HCT116 (cell line): ENCODE measurements around the gene TTC24. TPM values are rescaled to one million over a fixed set of nuclear protein-coding genes. Genes with fewer than 3 reads are reported as not detected.

Experiments
- ATAC-seq: fragments of 200-7000 bp; cut with Tn5 transposase; 2 replicates; pipeline ENCODE4 v1.9.1; 2020; ENCODE audit warnings: mild to moderate bottlenecking, moderate library complexity
- BruUV-seq: library from RNA; stranded (reverse); fragments of 400-500 nt; replicated peaks from 2 replicates; lab custom pipeline; 2021; lab: Mats Ljungman, UMichigan
- CTCF ChIA-PET: fragments of 300-600 bp; sonication (Branson Sonifier 250); formaldehyde crosslinking; loops from one replicate; lab custom pipeline; 2021; ENCODE audit warnings: antibody characterized with exemption; lab: Charles Lee
- POLR2A ChIA-PET: fragments of 300-600, 350-600 bp; sonication (Branson Sonifier 250); formaldehyde crosslinking; loops from one replicate; lab custom pipeline; 2021; ENCODE audit warnings: antibody characterized with exemption; lab: Charles Lee
- RAD21 ChIA-PET, 2 experiments: fragments of 300-600 bp; sonication (Branson Sonifier 250); formaldehyde crosslinking; loops; one replicate each; lab custom pipeline; 2023; ENCODE audit warnings: low total read pairs in 2 of 2; ENCODE audit not compliant: uncharacterized antibody in 2 of 2, unreplicated experiment in 2 of 2, low non-redundant PET in 1 of 2; lab: Charles Lee
- DNase-seq: peaks from one replicate; pipeline ENCODE4 v3.0.0-alpha.2; 2010; ENCODE audit warnings: low read depth, low spot score
- H2AFZ ChIP-seq: fragments of 200-600 bp; shearing (Covaris generic), sonication (generic); 2 replicates; pipeline ENCODE4 v1.6.1; 2017; ENCODE audit warnings: low read depth, mixed run types, mixed read lengths, antibody characterized with exemption, low read length; ENCODE audit not compliant: poor library complexity, severe bottlenecking
- H3K27ac ChIP-seq: 2 replicates; pipeline ENCODE4 v1.5.1; 2012; ENCODE audit warnings: low read depth, low read length
- H3K27me3 ChIP-seq: fragments of 200-600 bp; sonication (generic); 2 replicates; pipeline ENCODE4 v1.6.1; 2016; ENCODE audit warnings: mixed run types, low read length, mixed read lengths; ENCODE audit not compliant: insufficient read depth
- H3K36me3 ChIP-seq, 2 experiments: fragments of 200-500 bp in 1 of 2; fragments of 200-600 bp in 1 of 2; sonication (Bioruptor generic) in 1 of 2; sonication (generic) in 1 of 2; 2 replicates each; pipeline versions ENCODE4 v1.5.1 to v1.6.1; 2014 to 2016; ENCODE audit warnings: low read length in 2 of 2, inconsistent platforms in 1 of 2, mixed read lengths in 1 of 2, mixed run types in 1 of 2; ENCODE audit not compliant: insufficient read depth in 2 of 2, control insufficient read depth in 1 of 2
- H3K4me1 ChIP-seq, 2 experiments: fragments of 200-600 bp in 1 of 2; sonication (generic) in 1 of 2; 2 replicates each; pipeline versions ENCODE4 v1.5.1 to v1.6.1; 2012 to 2017; ENCODE audit warnings: low read length in 2 of 2, inconsistent platforms in 1 of 2, mild to moderate bottlenecking in 1 of 2, mixed read lengths in 1 of 2, mixed run types in 1 of 2, moderate library complexity in 1 of 2; ENCODE audit not compliant: insufficient read depth in 2 of 2, control insufficient read depth in 1 of 2
- H3K4me2 ChIP-seq: fragments of 200-600 bp; sonication (generic); 2 replicates; pipeline ENCODE4 v1.6.1; 2017; ENCODE audit warnings: mixed run types, low read length, mixed read lengths
- H3K4me3 ChIP-seq, 2 experiments: fragments of 200-600 bp in 1 of 2; sonication (generic) in 1 of 2; replicated peaks in 1 of 2; 2 replicates each; pipeline ENCODE4 v1.5.1; 2011 to 2016; ENCODE audit warnings: low read length in 2 of 2, control low read depth in 1 of 2, low read depth in 1 of 2, mild to moderate bottlenecking in 1 of 2, mixed read lengths in 1 of 2, mixed run types in 1 of 2
- H3K79me2 ChIP-seq: fragments of 200-600 bp; sonication (generic); 2 replicates; pipeline ENCODE4 v1.6.1; 2017; ENCODE audit warnings: mild to moderate bottlenecking, mixed run types, low read length, moderate library complexity, mixed read lengths; ENCODE audit not compliant: insufficient read depth
- H3K9ac ChIP-seq: fragments of 200-600 bp; sonication (generic); 2 replicates; pipeline ENCODE4 v1.6.1; 2016; ENCODE audit warnings: low read length, mixed read lengths
- H3K9me2 ChIP-seq: fragments of 200-600 bp; sonication (generic), shearing (Covaris generic); 2 replicates; pipeline ENCODE4 v1.6.1; 2017; ENCODE audit warnings: mixed run types, mild to moderate bottlenecking, moderate library complexity; ENCODE audit not compliant: insufficient read depth
- H3K9me3 ChIP-seq, 2 experiments: fragments of 200-500 bp in 1 of 2; fragments of 200-600 bp in 1 of 2; sonication (Bioruptor generic) in 1 of 2; sonication (generic) in 1 of 2; 2 replicates each; pipeline ENCODE4 v1.6.1; 2014 to 2017; ENCODE audit warnings: low read length in 2 of 2, mixed read lengths in 2 of 2, inconsistent platforms in 1 of 2, low read depth in 1 of 2, mild to moderate bottlenecking in 1 of 2, mixed run types in 1 of 2, moderate library complexity in 1 of 2; ENCODE audit not compliant: control insufficient read depth in 1 of 2, insufficient read depth in 1 of 2
- H4K20me1 ChIP-seq: fragments of 200-600 bp; sonication (generic), shearing (Covaris generic); 2 replicates; pipeline ENCODE4 v1.6.1; 2017; ENCODE audit warnings: mixed run types, mild to moderate bottlenecking, moderate library complexity; ENCODE audit not compliant: insufficient read depth
- ATF3 ChIP-seq: IDR thresholded peaks from 2 replicates; pipeline ENCODE4 v1.6.1; 2012
- CTCF ChIP-seq, 3 experiments: fragments of 200-600 bp in 1 of 3; sonication (generic) in 1 of 3; IDR thresholded peaks in 2 of 3; conservative IDR thresholded peaks in 1 of 3; 2 replicates each; pipeline ENCODE4 v1.5.1; 2012 to 2017; ENCODE audit warnings: low read depth in 2 of 3, low read length in 2 of 3, antibody characterized with exemption in 1 of 3, borderline replicate concordance in 1 of 3, control low read depth in 1 of 3, mild to moderate bottlenecking in 1 of 3, mixed read lengths in 1 of 3, mixed run types in 1 of 3, moderate library complexity in 1 of 3; ENCODE audit not compliant: insufficient read depth in 1 of 3
- EGR1 ChIP-seq: IDR thresholded peaks from 2 replicates; pipeline ENCODE4 v1.6.1; 2012; ENCODE audit warnings: low read depth
- EZH2 ChIP-seq: fragments of 200-600 bp; sonication (generic); IDR thresholded peaks from 2 replicates; pipeline ENCODE4 v1.6.1; 2017; ENCODE audit warnings: antibody characterized with exemption, mixed run types
- FOSL1 ChIP-seq: IDR thresholded peaks from 2 replicates; pipeline ENCODE4 v1.6.1; 2012; ENCODE audit warnings: low read depth
- MAX ChIP-seq: IDR thresholded peaks from 2 replicates; pipeline ENCODE4 v1.6.1; 2012
- POLR2A ChIP-seq: IDR thresholded peaks from 2 replicates; pipeline ENCODE4 v1.7.0; 2011; ENCODE audit warnings: borderline replicate concordance; ENCODE audit not compliant: insufficient read depth, insufficient read length; ENCODE audit errors: extremely low read depth
- POLR2AphosphoS5 ChIP-seq: IDR thresholded peaks from 2 replicates; pipeline ENCODE4 v1.6.1; 2011; ENCODE audit warnings: mild to moderate bottlenecking, low read depth, low read length, moderate library complexity
- RAD21 ChIP-seq: IDR thresholded peaks from 2 replicates; pipeline ENCODE4 v1.6.1; 2012; ENCODE audit warnings: low read depth, mild to moderate bottlenecking
- REST ChIP-seq: IDR thresholded peaks from 2 replicates; pipeline ENCODE4 v1.6.1; 2012; ENCODE audit warnings: low read depth
- SIN3A ChIP-seq: IDR thresholded peaks from 2 replicates; pipeline ENCODE4 v1.6.1; 2012; ENCODE audit warnings: low read depth
- SRF ChIP-seq: IDR thresholded peaks from 2 replicates; pipeline ENCODE4 v1.6.1; 2012; ENCODE audit warnings: low read depth
- ZBTB33 ChIP-seq: IDR thresholded peaks from 2 replicates; pipeline ENCODE4 v1.6.1; 2011; ENCODE audit warnings: mild to moderate bottlenecking, low read length, moderate library complexity; ENCODE audit not compliant: insufficient replicate concordance; ENCODE audit errors: extremely low read depth
- ZNF274 ChIP-seq: fragments of 200-500 bp; sonication (Bioruptor generic); IDR thresholded peaks from 2 replicates; pipeline ENCODE4 v1.6.1; 2014; ENCODE audit warnings: mild to moderate bottlenecking, low read depth, low read length, inconsistent platforms
- intact Hi-C: fragments of 100-400 bp; cut with micrococcal nuclease; formaldehyde crosslinking; loops from 2 replicates; pipeline ENCODE4 v1.10.0; 2022
- total RNA-seq: library from RNA; stranded (reverse); gene quantifications from one replicate; pipeline ENCODE4 v1.2.1, GENCODE V29; 2021; ENCODE audit not compliant: unreplicated experiment

Gene TTC24
- total RNA-seq, 1 experiment from 2014 or later, result not detected

GRCh38 chr1:156559086-156559796 is 20.3 kb upstream of the TTC24 start:
- Histone ChIP-seq H4K20me1 (no peaks in the 10 kb centered on the region), H3K27ac (no peak overlapping the region), H3K9me2 (no peaks in the 10 kb centered on the region), H3K4me2 (no peak overlapping the region), H3K9ac (no peak overlapping the region), H3K4me3 (no peak overlapping the region), H3K27me3 (no peaks in the 10 kb centered on the region), H3K36me3 (peaks cover 16 to 17% of the 10 kb centered on the region in 2 experiments; a peak in 3 of 4 replicates), H3K79me2 (no peaks in the 10 kb centered on the region), H2AFZ (no peak overlapping the region), H3K4me1 (no peaks in the 10 kb centered on the region), H3K9me3 (no peaks in the 10 kb centered on the region)
- CTCF ChIA-PET, result no interaction called here
- intact Hi-C loops, result no loop called here
- POLR2A ChIA-PET, result no interaction called here
- DNase-seq, result no peak
- RAD21 ChIA-PET, result no interaction called here
- no peak for ATAC-seq
- BruUV-seq, result no TSS peak
- TF ChIP-seq POLR2AphosphoS5 (no peak), CTCF (IDR thresholded peaks at IDR 0.05 in 2 of 3, conservative IDR thresholded peaks at IDR 0.05 in 1 of 3; ENCODE audit: borderline replicate concordance in 1 of 3, insufficient read depth in 1 of 3, low read depth in 2 of 3, low read length in 2 of 3) (no peak), ZBTB33 (no peak), POLR2A (no peak), EZH2 (no peak), EGR1 (no peak), SRF (no peak), MAX (no peak), ATF3 (no peak), ZNF274 (no peak), SIN3A (no peak), REST (no peak), FOSL1 (no peak), RAD21 (no peak)
- TF ChIP-seq, all 23 proteins: peak for 0
